Right forelimb (tissue), 1 donor: ENCODE data around the gene CADPS.

Source experiments
- DNase-seq: peaks from one replicate; pipeline ENCODE4 v3.0.0-alpha.2; 2018

CADPS gene

GRCh38 chr3:62678841-62679240 lies 196.4 kb downstream of the CADPS start:
- no peak for DNase-seq

DNA sequence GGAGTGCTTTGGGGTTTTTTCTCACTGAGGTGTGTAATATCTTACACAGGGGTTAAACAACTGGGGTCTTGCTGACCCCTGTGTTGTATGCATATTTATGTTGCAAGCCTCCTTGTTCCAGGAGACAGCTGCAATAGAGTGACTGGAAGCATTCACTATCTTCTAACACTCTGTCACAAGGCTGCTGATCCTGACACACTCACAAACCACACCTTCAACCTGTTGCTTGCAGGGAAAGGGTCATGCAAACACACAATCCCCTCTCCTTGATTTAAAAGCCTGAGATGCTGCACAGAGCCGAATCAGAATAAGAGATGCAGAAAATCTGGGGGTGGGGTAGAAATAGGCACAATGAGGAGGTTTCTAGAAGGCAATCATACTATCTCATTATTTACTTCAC lies 197.3 kb downstream of the CADPS start:
- DNase-seq: no peak

DNA sequence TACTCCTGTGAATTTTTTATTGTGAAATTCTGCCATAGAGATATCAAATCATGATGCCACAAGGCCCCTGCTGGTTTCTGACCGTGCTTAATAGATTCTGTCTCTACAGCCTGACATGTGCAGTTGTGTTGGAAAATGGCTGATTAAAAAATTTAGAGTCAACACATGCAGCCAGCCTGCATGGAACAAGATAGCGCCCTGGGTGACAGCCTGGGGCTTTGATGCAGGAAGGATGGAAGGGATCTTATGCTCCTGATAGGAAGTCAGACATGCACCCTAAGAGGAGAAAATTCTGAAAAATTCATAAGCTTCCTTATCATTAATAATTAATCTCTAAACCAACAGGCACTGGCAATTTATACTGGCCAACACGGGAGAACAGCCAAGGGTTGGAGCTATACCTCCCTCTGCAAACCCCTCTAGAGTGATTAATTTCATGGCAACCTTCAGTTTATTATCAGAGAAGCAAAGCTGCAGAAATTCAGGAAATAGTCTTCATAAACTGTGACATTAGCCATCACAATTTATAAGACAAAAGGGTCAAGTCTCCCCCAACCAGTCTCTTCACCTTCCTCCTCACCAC lies 198.4 kb downstream of the CADPS start:
- DNase-seq: no peak

- DNase-seq: no peak
Observed at GRCh38 chr3:62675492-62675891, 199.7 kb downstream of the CADPS start.

DNA sequence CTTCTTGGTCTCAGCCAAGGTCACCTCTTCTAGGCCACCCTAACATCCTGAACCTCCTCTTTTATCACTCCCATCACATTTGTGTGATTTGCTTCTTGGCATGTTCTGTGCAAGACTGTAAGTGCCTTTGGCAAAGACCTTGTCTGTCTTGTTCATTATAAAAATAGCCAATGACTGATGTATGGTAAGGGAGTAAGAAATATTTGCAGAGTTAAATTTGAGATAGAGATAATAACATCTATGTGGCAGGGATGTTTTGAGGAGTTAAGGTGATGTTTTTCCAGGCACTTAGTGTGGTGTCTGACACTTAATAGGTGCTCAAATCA lies 202.3 kb downstream of the CADPS start:
- DNase-seq: no peak

GRCh38 chr3:62672270-62672987 lies 202.8 kb downstream of the CADPS start:
- no peak for DNase-seq

DNA sequence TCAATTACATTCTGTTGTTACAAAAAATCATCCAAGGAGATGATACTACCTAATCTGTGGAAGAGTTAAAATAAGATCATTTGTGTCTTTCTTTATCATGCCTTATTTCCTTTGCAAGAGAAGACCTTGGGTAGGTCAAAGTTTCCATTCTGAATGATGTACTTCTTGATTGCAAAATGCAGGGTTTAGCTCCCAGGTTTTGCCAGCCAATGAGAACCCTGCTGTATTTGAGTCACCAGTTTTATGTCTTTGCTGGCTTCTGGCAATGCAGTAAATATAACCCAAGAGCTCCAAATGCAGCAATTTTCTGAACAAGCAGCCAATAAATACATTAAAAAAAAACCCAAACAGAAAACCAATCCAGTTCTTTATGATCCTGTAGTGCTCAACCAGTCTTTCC lies 204.9 kb downstream of the CADPS start:
- no peak for DNase-seq

GRCh38 chr3:62669161-62669560 lies 206.1 kb downstream of the CADPS start:
- DNase-seq: no peak

DNA sequence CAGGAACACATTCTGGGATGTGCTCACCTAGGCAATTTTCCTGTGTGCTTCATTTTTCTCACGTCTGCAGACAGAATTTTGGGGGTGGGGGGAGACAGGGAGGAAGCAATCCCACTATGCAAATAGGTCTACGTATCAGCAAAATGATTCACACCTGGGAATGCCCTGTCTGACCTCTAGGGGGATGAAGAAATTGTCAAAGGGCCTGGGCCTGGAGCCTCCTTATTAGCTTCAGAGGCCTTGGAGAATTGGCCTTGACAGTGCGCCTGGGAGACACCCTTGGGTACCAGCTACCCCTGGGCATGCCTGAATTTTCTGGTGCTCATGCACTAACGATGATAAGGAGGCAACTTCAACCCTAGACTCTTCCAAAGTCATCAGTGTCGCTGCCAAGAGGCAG lies 207.5 kb downstream of the CADPS start:
- DNase-seq: no peak

GRCh38 chr3:62665627-62666437 lies 209.4 kb downstream of the CADPS start:
- peak; percentile 67 for DNase-seq

GRCh38 chr3:62662677-62663076 lies 212.5 kb downstream of the CADPS start:
- no peak for DNase-seq

DNA sequence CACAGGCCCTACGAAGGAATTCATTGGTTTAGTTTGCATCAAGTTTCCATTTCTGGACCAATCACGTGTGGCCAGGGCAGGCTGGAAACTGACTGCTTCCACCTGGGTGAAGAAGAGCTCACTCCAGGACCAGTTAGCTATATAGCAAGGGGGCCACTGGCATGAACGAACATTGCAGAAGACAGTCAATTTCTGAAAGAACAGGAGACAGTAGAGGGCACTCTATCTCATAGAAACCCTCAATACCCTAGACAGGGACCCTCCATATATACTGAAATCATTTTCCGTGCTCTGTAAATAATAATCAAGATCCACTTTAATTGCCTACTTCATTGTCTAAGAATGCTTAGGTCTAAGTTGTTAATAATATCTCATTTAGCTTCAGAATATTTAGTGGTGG lies 215.6 kb downstream of the CADPS start:
- DNase-seq: no peak

DNA sequence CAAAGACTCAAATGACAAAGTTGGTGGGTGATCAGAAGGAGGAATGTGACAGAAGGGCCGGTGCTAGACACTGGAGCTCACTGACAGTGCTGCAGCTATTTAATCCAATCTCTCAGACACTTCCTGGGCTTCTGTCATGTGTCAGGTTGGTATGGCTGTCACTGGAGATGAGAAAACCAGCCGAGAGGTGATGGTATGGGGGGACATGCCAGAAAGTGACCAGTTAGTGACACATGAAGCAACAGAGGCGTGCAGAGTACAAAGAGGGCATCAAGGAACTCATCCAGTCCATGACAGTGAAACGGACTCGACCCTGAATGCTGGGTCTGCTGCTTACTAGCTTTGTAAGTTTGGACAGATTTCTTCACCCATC lies 219.5 kb downstream of the CADPS start:
- DNase-seq: no peak

DNA sequence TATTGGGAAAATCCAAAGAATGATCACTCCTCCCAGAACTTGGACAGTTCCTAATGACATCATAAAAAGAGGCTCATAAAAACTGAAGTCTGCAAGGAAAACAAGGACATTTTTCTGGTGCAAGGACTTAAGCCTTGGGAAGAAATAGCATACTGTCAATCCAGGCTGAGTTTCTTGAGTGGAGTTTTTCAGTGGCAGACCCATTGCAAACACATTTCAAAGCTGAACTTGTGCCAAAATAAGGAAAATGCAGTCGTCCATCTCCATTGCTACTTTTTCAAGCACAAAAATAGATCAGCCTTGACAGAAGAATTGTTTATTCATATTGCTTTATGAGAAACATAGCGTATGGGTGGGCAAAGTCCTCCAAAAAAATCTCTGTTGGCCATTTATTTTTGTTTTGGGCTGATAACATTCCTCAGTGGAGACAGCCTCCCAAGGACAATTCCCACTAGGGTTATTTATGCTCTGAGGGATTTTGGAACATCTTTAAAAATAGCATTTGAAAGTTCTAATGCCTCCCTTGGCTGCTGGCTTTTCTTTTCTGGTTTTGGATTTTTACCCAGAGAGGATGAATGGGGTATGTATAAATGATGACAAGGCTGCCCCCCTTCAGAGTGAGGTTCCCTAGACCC lies 220.0 kb downstream of the CADPS start:
- no peak for DNase-seq

DNA sequence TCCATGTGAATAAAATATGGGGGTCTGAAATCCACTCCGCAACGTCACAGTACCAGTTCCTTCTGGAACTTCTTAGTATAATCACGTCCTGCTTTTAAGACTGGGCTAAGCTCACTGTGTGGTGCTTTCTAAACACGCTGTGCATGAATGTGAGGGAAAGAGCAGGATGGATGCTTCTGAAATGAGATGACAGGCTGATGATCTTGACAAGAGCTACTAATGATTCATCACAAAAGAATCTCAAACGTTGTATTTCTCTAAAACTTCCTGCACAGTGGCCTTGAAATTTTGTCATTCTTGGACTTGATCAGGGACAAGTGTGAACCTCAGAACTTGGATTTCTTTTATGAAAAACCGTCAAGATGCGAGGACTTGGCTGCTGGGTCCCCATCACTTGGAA lies 221.4 kb downstream of the CADPS start:
- DNase-seq: no peak

- DNase-seq: no peak
Observed at GRCh38 chr3:62647711-62648110, 227.5 kb downstream of the CADPS start.

DNA sequence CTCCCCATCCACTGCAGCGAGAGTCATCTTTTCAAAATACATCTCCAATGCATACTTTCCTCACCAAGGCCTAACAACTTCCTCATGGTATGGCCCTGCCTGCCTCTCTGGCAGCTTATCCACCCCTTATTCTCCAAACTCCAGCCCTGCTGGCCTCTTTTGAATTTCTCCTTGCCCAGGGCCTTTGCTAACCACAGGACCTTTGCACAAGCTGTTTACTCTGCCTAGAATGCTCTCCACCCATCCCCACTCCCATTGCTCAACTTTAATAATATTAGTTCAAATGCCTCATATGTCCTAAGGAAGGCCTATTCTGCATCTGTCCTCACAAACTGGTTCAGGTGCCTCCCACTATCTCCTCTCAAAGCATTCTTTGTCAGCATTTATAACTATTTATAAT lies 230.7 kb downstream of the CADPS start:
- no peak for DNase-seq

GRCh38 chr3:62638316-62638715 lies 236.9 kb downstream of the CADPS start:
- no peak for DNase-seq

- DNase-seq: no peak
Observed at GRCh38 chr3:62636235-62636826, 238.9 kb downstream of the CADPS start.

- no peak for DNase-seq
Observed at GRCh38 chr3:62632510-62633294, 242.5 kb downstream of the CADPS start.

DNA sequence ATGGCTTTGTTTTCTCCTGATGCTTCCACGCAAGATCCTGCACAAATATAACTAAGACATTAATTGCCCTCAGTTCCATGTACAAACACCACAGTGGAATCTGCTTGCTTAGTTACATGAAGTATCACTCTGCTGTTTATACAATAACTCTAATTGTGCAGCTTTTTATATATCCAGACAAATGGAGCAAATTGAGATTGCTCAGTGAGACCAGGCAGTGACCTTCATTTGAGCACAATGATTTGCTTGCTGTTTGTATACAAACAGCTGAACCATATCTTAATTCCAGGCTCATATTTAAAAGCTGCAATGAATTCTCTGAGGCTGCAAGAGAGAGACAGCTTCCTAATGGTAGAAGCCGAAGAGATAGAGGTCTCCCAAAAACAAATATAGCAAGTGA lies 243.7 kb downstream of the CADPS start:
- no peak for DNase-seq

DNA sequence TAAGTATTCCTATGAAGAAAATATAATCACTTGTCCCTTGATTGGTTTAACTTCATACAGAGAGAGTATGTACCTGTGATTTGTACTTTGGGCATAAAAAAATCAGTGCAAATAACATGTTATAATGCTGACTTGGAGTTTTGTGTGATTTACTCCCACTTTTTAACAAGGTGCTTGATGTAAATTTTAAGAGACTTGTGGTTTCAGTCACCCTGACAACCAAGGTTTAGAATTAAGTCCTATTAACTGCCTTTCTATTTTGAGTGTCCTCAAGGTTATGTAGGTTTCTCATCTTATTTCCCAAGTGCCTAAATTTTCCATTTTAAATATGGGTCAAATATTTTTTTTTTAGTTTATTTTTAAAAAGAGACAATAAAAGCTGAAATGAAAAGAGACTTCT lies 244.6 kb downstream of the CADPS start:
- no peak for DNase-seq

GRCh38 chr3:62625268-62625667 lies 249.9 kb downstream of the CADPS start:
- DNase-seq: no peak
